Fibroblast of peridontal ligament (primary cell): ENCODE results near the gene FAM20C.
"Not testable (repeated sequence)": the region's sequence is repeated elsewhere in the genome, so short reads cannot be mapped to it uniquely, and the experiment has no call there.

ENCODE experiments used
- DNase-seq: peaks from one replicate; pipeline ENCODE4 v3.0.0-alpha.2; 2010; ENCODE audit errors: extremely low read depth

FAM20C gene

DNA sequence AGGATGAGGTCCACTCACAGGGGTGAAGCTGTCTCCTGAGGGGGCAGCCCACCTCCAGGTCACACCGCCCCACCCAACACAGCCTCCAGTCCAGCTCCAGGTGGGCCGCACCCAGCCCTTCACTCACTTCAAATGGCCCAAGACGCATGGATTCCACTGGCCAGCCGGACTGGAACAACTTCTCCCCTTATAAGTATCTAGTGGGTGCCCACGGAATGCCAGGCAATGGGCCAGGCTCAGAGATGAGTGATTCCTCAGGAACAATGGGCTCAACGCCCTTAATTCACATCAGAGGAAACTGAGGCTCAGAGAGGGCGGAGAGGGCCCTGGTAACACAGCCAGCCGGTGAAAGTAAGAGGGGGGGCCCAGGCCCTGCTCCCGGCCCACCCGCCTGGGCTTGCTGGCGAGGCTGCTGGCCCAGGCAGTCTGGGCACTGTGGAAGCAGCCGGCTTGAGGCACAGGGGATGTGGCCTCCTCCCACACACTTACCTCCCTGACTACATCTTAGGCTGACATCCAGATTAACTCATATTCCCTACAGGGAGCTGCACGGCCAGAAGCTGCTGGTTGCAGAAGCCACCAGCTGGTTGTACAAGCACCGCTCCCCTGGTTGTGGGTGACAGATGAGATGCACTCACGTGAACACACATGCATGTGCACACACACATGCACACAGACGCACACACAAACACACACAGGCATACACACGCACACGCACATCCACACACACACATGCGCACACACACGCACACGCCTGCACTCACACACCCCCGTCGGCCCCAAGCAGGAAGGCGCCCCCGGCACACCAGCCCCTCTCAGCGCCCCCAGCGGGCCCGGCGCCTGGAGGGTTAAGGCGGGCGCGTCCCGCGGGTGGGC is 1.0 kb upstream of the FAM20C start:
- DNase-seq: peak; percentile 84

DNA sequence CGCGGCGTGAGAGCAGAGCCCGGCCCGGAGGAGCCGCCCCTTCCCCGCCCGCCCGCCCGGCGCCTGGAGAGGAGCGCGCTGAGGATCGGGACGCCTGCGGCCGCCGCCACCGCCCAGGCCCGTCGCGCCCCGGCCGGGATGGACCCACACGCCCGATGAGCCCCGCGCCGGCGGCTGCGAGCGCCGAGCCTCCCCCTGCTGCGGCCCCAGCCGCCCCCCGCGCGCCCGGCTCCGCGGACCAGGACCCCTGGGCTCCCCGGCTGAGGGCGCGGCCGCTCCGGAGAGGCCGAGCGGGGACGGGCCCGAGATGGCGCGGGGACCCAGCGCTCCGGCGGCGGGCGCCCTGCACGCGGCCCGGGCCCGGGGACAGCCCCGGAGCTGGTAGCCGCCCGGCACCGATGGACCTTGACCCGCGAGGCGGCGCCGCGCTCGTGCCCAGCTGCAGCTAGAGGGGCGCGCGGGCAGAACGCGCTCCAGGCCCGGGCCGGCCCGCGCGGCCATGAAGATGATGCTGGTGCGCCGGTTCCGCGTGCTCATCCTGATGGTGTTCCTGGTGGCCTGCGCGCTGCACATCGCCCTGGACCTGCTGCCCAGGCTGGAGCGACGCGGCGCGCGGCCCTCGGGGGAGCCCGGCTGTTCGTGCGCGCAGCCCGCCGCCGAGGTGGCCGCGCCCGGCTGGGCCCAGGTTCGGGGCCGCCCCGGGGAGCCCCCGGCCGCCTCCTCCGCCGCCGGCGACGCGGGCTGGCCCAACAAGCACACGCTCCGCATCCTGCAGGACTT is 520 bp downstream of the FAM20C start:
- DNase-seq: no peak

DNA sequence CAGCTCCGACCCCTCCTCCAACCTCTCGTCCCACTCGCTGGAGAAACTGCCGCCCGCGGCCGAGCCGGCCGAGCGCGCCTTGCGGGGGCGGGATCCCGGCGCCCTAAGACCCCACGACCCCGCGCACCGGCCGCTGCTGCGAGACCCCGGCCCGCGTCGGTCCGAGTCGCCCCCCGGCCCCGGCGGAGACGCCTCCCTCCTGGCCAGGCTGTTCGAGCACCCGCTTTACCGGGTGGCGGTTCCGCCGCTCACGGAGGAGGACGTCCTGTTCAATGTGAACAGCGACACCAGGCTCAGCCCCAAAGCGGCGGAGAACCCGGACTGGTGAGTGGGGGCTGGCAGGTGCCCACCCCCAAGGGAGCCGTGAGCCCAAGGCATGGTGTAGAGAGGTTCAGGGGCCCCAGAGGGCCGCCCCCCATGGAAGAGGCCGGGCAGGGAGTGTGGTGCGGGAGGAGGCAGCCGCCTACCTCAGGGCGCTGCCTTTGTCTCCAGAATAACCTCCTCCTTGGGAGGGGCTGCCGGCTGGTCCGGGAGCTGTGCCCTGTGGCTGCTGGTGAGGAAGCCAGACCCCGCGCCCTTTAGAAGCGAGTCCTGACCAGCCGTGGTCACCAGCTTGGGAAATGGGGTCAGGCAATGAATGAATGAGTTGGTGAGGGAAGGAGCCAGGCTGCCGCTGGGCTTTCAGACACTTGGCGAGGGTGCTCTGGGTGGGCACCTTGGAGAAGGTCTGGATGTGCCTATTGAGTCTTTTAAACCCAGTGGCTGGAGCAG is 1.3 kb downstream of the FAM20C start:
- DNase-seq: peak; percentile 10

DNA sequence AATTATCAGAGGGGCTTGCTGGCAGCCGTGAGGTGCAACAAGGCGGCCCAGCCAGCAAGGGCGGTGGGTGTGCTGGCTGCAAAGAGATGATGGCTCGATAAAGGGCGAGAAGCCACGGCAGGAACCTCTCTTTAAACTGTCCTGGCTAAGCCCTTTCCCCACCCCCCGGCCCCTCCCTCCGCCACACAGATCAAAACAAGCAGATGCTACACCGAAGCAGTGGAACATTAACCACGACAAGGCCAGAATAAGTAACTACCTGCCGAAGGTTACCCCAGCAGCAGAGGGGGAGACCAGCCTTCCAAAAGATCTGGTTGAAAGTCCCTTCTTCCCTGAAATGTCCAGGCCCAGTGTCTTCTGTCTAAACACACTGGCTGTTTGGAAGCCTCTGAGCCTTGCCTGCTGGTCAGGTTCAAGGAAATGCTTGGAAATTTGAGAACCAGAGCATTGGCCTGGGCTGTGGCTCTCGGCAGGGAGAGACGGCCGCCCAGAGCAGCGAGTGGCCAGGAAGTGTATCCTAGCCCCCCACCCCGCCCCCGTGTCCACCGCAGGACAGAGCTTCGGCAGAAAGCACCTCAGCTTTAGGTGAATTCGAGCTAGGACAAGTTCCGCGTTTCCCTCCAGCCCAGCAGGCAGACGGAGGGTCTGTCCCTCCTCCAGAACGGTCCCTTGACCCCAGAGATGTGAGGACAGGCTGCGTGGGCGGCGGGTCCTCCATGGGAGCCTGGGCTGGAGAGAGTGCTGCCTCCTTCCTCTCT is 2.1 kb downstream of the FAM20C start:
- DNase-seq: peak; percentile 64

DNA sequence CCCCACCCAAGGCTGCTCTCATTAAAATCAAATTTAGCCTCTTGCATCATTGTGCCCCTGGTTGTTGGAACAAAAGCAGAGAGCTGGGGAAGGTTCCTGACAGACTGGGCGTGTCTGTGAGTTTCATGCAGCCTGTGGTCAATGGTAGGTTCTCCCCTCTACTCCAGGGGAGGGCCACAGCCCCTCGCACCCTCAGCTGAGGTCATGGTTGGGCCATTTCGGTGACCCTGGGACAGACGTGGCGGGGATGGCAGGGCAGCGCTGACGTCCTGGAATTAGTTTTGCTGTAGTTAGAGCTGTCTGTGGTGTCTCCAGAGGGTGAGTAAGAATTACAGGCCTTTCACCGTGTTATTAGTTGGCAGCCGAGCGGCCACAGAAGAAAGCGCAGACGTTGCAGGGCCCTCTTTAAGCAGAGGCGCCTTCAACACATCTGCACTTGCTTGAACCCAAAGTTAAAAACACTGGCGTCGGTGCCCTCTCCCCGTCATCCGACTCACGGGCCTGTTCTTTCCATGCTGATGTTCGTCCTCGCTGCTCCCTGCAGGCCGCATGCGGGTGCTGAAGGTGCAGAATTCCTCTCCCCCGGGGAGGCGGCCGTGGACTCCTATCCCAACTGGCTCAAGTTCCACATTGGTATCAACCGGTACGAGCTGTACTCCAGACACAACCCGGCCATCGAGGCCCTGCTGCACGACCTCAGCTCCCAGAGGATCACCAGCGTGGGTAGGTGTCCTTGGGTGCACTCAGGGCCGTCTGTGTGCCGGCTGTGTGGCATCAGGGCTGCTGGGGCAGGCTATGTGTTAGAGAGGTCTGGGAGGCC is 2.8 kb downstream of the FAM20C start:
- DNase-seq: peak; percentile 53

DNA sequence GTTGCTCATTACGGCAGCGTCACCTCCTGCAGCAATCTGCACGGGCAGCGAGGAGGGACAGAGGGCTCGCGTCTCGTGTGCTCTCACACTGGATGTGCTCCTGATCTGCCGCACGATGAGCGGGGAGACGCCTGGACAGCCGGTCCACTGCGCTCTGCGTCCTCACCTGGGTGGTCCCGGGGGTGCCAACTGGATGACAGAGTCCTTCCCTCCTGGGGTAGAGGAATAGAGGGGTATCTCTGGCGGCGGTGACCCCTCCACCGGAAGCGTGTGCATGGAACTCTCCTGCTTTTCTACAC is 3.4 kb downstream of the FAM20C start:
- no peak for DNase-seq

DNA sequence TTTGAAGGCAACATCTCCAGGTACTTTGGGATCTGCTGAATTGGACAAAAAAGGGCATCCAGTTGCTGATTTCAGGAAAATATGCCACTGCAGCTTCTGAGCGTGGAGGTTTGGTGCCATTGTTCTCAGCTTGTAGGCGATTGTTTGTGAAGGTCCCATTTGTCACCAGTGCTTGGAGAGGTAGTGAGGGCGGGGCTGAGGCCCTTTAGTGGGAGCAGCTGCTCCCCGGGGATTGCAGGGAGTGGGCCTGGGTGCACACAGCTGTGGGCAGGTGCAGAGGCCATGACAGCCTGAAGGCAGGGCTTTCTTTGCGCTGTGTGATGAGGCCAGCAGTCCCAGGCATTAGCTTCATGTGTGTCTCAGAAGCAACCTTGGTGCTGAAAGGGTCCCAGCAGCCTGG is 3.9 kb downstream of the FAM20C start:
- no peak for DNase-seq

DNA sequence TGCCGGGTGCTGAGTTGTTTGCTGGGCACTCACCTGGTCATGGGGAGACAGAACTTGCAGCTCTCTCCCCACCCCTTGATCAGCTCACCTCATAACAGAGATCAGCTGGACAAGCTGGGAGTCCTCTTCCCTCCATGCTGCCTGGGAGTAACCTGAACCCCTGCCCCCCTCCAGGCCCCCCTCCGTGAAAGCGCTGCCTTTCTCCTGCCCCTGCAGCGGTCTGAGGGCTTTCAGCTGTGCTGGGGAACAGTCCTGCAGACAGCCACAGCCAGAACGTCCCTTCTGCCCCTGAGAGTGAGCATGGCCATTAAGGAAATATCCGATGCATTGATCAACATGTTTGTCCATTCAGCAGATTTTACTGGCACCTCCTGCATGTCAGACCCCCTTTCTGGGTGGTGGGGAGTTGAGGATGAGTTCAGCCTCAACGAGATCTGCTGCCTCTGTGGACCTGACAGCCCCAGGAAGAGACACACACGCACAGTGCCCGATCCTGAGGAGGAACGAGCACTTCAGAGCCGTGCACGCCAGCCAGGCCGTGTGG is 4.5 kb downstream of the FAM20C start:
- DNase-seq: no peak

DNA sequence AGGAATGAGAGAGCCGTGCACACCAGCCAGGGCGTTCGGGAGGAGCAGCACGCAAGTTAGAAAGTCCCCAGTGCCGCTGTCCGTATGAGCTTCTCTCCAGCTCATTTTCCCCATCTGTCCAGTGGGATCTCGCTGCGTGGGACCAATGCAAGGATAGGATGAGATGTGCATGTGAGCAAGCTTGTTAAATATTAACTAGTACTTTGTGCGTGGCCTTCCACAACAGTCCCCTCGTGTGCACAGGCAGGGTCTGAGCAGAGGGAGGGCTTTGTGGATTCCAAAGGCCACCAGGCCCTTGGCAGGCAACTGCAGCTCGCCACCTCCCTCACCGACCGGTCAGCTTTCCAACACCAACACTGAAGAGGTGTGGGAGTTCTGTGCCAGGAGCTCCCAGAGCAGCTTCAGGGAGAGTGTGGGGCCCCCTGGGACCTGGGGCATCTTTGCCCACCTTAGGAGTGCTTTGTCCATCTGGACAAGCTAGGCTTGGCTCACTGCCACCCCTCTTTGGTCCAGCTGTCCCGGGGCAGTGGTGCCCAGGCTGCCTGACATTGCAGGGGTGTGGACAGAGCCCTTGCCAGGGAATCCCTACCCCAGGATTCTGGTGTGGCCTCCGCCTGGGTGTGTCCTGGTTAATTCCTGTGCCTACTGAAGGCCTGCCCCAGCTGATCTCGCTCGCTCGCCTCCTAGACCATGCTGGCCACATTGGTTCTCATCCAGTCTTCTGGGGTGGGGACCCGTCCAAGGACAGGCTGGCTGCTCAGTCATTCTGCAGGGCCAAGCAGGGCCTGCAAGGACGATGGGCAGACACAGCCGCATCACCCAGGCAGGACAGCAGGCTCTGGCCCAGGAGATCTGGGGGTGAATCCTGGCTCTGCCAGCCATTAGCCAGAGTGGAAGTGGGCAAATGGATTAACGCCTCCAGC is 5.3 kb downstream of the FAM20C start:
- no peak for DNase-seq

DNA sequence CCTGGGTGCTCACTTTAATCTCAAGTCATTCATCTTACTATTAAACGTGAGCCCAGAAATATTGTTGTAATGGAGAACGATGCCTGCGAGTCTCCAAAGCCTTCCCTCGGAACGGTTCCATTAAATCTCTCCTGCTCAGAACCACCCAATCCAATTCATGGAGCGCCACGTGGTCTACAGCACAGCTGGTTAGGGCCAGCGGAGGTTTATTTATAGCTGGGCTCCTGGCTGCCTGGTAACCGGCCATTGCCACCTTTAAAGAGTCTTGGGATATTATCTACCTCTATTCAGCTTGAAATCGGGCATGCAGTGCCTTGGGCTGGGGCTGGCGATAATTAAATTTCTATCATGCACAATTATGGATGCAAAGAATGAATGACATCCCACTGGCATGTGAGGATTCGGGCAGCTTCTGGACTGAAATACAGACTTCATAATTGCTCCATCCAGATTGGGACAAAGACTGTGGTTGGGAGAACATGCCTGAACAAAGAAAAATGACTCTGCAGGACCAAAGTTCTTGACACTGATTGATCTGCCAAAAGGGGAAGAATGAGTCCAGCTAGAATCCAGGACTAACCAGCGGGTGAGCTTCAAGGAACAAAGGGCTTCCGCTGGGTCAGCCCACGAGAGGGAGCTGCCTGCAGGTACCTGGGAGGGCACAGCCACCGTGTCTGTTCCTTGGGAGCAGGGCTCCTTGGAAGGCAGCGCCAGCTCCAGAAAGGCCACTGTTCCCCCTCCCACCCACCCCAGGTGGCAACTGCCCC is 7.3 kb downstream of the FAM20C start:
- no peak for DNase-seq

DNA sequence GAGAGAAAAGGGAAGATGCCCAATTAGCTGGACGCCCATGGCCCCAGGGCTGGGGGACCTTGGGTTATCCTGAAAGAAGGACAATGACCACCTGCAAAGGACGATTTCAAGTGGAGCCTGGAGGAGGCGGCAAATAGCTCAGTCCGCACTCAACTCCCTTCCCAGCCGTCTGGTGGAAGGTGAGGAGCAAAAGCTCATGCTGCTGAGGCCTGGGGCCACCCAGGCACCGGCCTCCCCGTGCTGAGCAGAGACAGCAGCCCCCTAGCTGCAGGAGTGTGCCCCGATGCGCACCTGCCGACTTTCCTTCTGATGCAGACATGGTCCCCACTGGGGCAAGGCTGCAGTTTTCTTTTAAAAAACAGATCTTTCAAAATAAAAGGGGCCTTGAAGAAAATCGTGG is 7.9 kb downstream of the FAM20C start:
- DNase-seq: no peak

DNA sequence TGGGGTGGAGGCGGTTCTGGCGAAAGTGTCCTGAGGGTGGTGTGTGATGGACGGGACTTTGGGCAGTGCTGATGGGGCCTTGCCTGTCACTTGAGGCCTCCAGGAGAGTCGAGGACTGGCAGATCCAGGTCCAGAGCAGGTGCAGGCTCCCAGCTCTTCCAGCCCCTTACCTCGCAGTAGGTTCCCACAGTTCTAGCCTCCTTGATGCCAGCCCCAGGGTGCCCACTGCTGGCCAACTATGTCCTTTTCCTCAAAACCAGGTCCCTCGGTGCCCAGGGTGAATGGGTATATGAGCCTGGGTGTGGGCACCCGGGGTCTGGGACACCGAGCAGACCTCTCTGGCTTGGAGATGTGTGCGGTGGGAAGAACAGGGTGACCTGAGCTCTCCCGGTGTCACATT is 8.3 kb downstream of the FAM20C start:
- DNase-seq: no peak

DNA sequence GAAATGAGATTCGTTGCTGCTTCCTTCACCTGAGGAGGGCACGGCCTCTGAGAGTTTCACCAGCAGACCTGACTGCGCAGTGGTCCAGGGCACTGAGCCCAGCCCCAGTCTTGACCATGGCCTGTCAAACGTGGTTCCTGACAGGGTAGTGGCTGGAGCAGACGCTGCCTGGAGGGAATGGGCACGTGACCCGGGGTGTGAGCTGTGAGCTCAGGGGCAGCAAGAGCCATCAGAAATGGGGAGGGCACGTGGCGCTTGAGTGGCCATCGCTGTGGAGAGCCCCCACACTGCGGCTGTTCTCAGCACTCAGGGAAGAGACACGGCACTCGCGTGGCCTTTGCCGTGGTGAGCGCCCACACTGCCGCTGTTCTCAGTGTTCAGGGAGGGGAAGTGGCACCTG is 12.0 kb downstream of the FAM20C start:
- DNase-seq: no peak

DNA sequence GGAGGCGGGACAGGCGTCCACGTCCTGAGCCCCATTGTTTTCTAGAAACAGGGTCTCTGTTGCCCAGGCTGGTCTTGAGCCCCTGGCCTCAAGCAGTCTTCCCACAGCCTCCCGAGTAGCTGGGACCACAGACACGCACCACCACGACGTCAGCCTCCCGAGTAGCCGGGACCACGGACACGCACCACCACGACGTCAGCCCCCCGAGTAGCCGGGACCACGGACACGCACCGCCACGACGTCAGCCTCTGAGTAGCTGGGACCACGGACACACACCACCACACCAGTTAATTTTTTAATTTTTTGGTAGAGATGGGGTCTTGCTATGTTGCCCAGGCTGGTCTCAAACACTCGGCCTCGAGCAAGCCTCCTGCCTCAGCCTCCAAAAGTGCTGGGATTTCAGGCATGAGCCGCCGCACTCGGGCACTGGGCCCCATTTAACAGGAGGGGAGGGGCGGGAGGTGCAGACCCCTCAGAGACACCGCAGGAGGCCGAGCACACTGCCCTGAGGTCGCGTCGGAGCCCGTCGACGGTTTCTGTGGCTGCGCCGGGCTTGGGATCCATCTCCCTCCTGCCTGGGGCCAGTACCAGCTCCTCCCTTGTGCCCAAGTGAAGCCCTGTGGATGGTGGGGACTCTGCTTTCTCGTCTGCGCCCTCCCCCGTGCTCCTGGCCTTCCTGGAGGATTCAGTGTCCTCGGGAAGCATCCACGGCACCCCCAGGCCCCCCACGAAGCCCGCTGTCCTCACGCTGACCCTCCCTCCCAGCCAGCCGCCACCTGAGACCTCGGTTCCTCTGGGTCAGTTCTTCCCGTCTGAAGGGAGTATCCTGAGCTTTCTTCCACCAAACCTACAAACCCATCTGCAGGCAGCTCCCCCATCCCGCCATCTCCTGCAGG is 13.0 kb downstream of the FAM20C start:
- DNase-seq: no peak

DNA sequence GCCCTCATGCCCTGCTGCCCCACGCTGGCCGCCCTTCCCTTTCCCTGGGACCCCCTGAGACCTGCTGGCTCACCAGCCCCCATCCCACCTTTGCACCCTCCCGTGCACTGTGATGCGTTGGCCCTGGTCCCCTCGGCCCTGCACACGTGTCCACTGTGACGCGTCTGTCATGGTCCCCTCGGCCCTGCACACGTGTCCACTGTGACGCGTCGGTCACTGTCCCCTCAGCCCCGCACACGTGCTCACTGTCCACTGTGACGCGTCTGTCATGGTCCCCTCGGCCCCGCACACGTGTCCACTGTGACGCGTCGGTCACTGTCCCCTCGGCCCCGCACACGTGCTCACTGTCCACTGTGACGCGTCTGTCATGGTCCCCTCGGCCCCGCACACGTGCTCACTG is 14.0 kb downstream of the FAM20C start:
- not testable (repeated sequence) for DNase-seq

DNA sequence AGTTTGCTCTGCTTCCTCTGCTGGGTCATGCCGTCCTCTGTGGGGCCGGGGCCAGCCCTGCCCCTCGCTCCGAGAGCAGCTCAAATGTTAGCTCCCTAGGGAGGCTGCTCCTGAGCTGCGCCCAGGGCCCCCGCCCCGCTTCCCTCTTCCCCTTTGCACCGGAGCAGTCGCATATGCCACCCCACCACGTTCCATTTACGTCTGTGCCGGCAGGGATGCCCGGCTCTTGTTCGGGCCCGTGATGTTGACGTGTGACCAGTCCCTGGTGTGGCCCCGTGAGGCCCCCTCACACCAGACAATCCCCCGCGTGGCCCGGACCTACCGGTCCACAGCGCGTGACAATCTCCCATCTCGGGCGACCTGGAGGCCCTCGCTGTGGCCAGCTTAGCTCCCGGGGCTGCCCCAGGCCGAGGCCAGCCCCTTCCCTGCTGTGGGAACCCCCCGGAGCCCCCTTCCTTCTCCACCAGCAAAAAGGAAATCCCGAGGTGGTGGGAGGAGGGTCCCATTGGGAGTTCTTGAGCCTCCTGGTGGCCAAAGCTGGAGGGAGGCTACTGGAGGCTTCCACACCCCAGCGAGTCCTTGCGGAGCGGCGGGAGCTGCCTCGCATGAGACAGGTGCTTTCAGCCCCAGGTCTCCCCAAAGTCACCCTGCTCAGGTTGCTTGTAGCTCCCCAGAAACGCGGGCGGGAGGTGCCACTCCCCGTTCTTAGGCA is 15.2 kb downstream of the FAM20C start:
- DNase-seq: no peak

DNA sequence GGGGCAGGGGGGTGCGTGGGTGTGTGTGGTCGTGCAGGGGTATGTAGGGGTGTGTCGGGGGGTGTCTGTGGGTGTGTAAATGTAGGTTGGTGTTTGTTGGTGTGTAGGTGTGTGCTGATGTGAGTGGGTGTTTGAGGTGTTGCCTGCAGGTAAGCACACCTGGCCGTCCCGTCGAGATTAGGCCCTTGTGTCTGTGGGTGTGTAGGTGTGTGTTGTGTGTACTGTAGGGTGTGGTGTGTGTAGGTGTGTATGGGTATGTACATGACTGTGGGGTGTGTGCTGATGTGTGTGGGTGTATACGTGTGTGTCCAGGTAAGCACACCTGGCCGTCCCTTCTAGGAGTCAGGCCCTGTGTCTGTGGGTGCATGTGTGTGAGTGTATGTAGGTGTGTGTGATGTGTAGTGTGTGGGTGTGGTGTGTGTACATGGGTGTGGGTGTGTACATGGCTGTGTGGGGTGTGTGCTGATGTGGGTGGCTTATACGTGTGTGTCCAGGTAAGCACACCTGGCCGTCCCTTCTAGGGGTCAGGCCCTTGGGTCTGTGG is 15.8 kb downstream of the FAM20C start:
- no peak for DNase-seq
